Esophagus muscularis mucosa (tissue), 4 donors: ENCODE data around the gene MAMLD1.
"Not testable (repeated sequence)": the region's sequence is repeated elsewhere in the genome, so short reads cannot be mapped to it uniquely, and the experiment has no call there.

ENCODE experiments used
- EP300 ChIP-seq: sonication (generic); formaldehyde crosslinking; IDR thresholded peaks from one replicate; pipeline ENCODE4 v1.6.1; 2017; ENCODE audit warnings: antibody characterized with exemption
- POLR2A ChIP-seq: fragments of 450-650 bp; IDR thresholded peaks from one replicate; pipeline ENCODE4 v1.6.1; 2017; ENCODE audit warnings: antibody characterized with exemption, moderate library complexity, mild to moderate bottlenecking, low read depth
- POLR2AphosphoS5 ChIP-seq, 2 donors: sonication (generic); formaldehyde crosslinking; IDR thresholded peaks; one replicate each; pipeline ENCODE4 v1.6.1; 2017; ENCODE audit warnings: antibody characterized with exemption in 2 of 2
- TF ChIP-seq, protein P1 (sequence below), 3 experiments: fragments of 200-600 bp in 2 of 3; fragments of 450-650 bp in 1 of 3; sonication (generic) in 2 of 3; IDR thresholded peaks; one replicate each; pipeline ENCODE4 v1.5.1; 2017 to 2019; ENCODE audit warnings: antibody characterized with exemption in 3 of 3, mild to moderate bottlenecking in 2 of 3, moderate library complexity in 1 of 3

DNA sequence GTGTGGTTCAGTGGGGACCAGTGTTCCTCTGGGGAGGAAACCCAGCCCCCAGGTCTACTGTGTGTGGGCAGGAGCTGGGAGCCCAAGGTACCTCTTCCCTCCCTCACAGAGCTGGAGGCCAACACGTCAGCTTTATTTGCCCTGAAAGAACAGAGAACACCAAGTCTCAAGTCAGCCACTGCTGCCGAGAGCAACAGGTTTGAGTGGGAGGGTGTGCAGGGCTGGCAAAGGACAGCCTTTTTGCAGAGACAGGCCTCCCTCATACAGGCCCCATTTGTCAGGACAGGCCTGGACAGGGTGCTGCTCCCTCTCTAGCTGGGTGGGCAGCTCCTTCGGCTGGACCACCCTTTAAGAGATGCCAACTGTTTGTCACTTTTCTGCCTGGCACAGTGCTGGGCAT is 22.8 kb upstream of the MAMLD1 start:
- TF ChIP-seq, protein P1, sequence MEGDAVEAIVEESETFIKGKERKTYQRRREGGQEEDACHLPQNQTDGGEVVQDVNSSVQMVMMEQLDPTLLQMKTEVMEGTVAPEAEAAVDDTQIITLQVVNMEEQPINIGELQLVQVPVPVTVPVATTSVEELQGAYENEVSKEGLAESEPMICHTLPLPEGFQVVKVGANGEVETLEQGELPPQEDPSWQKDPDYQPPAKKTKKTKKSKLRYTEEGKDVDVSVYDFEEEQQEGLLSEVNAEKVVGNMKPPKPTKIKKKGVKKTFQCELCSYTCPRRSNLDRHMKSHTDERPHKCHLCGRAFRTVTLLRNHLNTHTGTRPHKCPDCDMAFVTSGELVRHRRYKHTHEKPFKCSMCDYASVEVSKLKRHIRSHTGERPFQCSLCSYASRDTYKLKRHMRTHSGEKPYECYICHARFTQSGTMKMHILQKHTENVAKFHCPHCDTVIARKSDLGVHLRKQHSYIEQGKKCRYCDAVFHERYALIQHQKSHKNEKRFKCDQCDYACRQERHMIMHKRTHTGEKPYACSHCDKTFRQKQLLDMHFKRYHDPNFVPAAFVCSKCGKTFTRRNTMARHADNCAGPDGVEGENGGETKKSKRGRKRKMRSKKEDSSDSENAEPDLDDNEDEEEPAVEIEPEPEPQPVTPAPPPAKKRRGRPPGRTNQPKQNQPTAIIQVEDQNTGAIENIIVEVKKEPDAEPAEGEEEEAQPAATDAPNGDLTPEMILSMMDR (IDR thresholded peaks at IDR 0.05) = not testable (repeated sequence)
- not testable (repeated sequence) for TF ChIP-seq POLR2AphosphoS5 (IDR thresholded peaks at IDR 0.05); POLR2A; EP300
